Spleen (tissue), 7 donors: ENCODE data around the gene RNPS1.

ENCODE experiments used
- POLR2A ChIP-seq, 3 donors: fragments of 450-650 bp; IDR thresholded peaks; one replicate each; pipeline ENCODE4 v1.5.1; 2017; ENCODE audit warnings: antibody characterized with exemption in 3 of 3, mild to moderate bottlenecking in 1 of 3
- POLR2AphosphoS5 ChIP-seq, 3 donors: sonication (generic); formaldehyde crosslinking; IDR thresholded peaks; one replicate each; pipeline ENCODE4 v1.5.1; 2017; ENCODE audit warnings: antibody characterized with exemption in 3 of 3
- TF ChIP-seq, protein P1 (sequence below), 11 experiments: fragments of 200-600 bp in 7 of 11; fragments of 450-650 bp in 4 of 11; sonication (generic) in 4 of 11; IDR thresholded peaks in 8 of 11; conservative IDR thresholded peaks in 3 of 11; 1 replicate in 7 of 11; 2 replicates in 4 of 11; pipeline versions ENCODE4 v1.4.0 to v1.8.0; 2016 to 2021; ENCODE audit warnings: antibody characterized with exemption in 11 of 11, inconsistent platforms in 4 of 11, mild to moderate bottlenecking in 1 of 11
- donor health status: DM: no; HTN: no; CAD: no; lungs with moderate emphysema.
- donor health status: DM: no; HTN: no; CAD: no.
- donor health status: DM: no; HTN: no; CAD: no.

DNA sequence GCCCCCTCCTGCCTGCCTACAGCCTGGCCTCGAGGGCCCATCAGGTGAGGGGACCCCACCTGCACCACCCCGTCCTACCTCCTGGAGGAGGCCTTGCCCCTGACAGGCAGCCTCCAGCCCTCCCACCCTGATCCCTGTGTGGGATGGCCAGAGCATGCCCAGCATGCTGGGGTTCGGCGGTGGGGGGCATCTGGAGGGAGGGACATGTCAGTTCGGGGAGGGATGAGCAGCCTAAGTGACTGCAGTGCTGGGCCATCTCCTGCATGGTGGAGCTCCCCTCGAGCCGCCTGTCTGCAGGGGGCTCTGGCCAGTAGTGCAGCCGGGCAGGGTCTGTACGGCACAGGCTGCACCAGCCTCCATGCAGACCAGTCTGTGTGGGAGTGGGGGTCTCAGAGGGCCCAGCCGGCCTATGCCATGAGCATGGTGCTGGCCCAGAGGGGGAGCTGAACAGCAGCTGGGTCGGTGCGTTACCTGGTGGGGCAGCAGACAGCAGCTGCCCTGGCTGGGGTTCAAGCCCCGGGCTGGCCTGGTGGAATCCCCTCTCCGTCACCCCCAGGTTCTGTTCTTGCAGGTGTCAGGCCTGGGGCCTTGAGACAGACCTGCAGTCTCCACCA is 4.0 kb upstream of the RNPS1 start:
- TF ChIP-seq, protein P1, sequence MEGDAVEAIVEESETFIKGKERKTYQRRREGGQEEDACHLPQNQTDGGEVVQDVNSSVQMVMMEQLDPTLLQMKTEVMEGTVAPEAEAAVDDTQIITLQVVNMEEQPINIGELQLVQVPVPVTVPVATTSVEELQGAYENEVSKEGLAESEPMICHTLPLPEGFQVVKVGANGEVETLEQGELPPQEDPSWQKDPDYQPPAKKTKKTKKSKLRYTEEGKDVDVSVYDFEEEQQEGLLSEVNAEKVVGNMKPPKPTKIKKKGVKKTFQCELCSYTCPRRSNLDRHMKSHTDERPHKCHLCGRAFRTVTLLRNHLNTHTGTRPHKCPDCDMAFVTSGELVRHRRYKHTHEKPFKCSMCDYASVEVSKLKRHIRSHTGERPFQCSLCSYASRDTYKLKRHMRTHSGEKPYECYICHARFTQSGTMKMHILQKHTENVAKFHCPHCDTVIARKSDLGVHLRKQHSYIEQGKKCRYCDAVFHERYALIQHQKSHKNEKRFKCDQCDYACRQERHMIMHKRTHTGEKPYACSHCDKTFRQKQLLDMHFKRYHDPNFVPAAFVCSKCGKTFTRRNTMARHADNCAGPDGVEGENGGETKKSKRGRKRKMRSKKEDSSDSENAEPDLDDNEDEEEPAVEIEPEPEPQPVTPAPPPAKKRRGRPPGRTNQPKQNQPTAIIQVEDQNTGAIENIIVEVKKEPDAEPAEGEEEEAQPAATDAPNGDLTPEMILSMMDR (IDR thresholded peaks at IDR 0.05 in 8 of 11, conservative IDR thresholded peaks at IDR 0.05 in 3 of 11): no peak
- TF ChIP-seq POLR2A (IDR thresholded peaks at IDR 0.05) (no peak), POLR2AphosphoS5 (IDR thresholded peaks at IDR 0.05) (peak in 1 of 3 donors; percentile 16)
